C4-2B (cell line): ENCODE results near the gene ATG9A.

ENCODE experiments used
- CTCF ChIP-seq: fragments of 450-650 bp; conservative IDR thresholded peaks from 2 replicates; pipeline ENCODE4 v1.5.1; 2017; ENCODE audit warnings: mild to moderate bottlenecking
- ZFX ChIP-seq: fragments of 450-650 bp; IDR thresholded peaks from 2 replicates; pipeline ENCODE4 v1.6.1; 2017

GRCh38 chr2:219184121-219184520 is 45.3 kb downstream of the ATG9A start:
- TF ChIP-seq ZFX, result no peak
- TF ChIP-seq CTCF, result no peak
